AG04450 (cell line): Measurements from ENCODE around the gene B4GALT2. TPM values are rescaled to one million over a fixed set of nuclear protein-coding genes. Genes with fewer than 3 reads are reported as not detected.

Experiments used
- CTCF ChIA-PET: fragments of 300-600, 350-600 bp; formaldehyde crosslinking; extraction: SDS; loops from one replicate; lab custom pipeline; 2022; ENCODE audit warnings: antibody characterized with exemption, inconsistent platforms; lab: Charles Lee
- POLR2A ChIA-PET: fragments of 350-600 bp; formaldehyde crosslinking; extraction: SDS; loops from one replicate; lab custom pipeline; 2021; ENCODE audit warnings: antibody characterized with exemption, inconsistent platforms; lab: Yijun Ruan, JAX
- DNase-seq: peaks from one replicate; pipeline ENCODE4 v3.0.0-alpha.2; 2011; ENCODE audit warnings: low read depth, low spot score
- H3K27ac ChIP-seq: one replicate; pipeline ENCODE4 v1.5.1; 2012; ENCODE audit warnings: low read depth, low read length, control low read depth
- H3K27me3 ChIP-seq: one replicate; pipeline ENCODE4 v1.6.0; 2012; ENCODE audit warnings: low read length; ENCODE audit not compliant: control insufficient read depth, insufficient read depth
- H3K4me3 ChIP-seq: 2 replicates; pipeline ENCODE4 v1.5.1; 2011; ENCODE audit warnings: mild to moderate bottlenecking, low read depth, low read length, control low read depth
- H3K9me3 ChIP-seq: 2 replicates; pipeline ENCODE4 v1.5.1; 2012; ENCODE audit warnings: low read length; ENCODE audit not compliant: control insufficient read depth, insufficient read depth
- polyA plus RNA-seq: library from polyadenylated mRNA; depleted of rRNA; stranded (reverse); fragments of >200 nt; gene quantifications from 2 replicates; pipeline ENCODE4 v1.2.3, GENCODE V29; 2011
- TF ChIP-seq, protein P1 (sequence below): IDR thresholded peaks from 2 replicates; pipeline ENCODE4 v1.5.1; 2011; ENCODE audit warnings: low read depth, low read length, control low read depth, inconsistent platforms

B4GALT2 gene
- polyA plus RNA-seq, 1 experiment: 39.0 TPM

DNA sequence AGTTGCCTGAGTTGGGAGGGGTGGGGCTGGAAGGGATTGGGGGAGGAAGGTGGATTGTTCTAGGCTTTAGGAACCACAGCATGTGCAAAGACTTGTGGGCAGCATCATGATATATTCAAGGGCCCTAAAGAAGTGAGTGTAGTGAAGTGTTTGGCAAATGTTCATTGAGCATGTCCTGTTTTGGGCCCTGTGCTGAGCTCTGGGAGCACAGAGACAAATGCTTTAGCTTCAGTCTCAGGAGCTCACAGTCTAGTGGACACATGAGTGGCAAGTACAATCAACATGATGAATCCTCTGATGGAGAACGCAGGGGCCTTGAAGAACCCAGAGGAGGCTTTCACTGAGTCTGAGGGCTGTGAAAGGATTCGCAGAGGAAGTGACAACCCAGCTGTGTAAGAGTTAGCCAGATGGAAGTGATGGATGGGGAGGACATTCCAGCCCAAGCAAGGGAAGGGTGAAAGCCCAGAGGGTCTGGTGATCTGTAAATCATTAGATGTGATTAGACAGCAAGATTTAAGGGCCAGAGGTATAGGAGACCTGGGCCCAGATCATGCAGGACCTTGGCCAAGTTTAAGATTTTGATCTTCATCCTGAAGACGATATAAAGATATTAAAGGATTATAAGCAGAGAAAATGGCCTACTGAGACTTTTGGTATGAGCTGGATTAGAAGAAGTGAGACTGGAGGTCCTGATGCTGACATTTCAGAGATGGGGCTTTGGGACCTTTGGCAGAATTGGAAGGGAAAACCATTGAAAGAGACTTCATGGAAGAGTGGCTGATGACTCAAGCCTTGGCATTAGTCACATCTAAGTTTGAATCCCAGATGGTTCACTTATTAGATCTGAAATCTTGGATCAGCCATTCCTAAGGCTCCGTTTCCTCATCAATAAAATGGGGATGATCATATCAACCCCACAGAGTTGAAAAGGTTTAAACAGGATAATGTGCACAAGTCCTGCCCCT lies 27.7 kb upstream of the B4GALT2 start:
- Histone ChIP-seq H3K4me3 (no peak overlapping the region), H3K27me3 (no peaks in the 10 kb centered on the region), H3K27ac (no peak overlapping the region), H3K9me3 (no peaks in the 10 kb centered on the region; the same call in 1 of the 2 replicates)
- ChIA-PET CTCF (interaction anchor here (1.0 to 1.4 kb wide), 2 partner anchors 17 to 188 kb away, joined by 4 to 10 read pairs; partner anchors contain the start of gene ARTN), POLR2A (no interaction called here)
- TF ChIP-seq, protein P1, sequence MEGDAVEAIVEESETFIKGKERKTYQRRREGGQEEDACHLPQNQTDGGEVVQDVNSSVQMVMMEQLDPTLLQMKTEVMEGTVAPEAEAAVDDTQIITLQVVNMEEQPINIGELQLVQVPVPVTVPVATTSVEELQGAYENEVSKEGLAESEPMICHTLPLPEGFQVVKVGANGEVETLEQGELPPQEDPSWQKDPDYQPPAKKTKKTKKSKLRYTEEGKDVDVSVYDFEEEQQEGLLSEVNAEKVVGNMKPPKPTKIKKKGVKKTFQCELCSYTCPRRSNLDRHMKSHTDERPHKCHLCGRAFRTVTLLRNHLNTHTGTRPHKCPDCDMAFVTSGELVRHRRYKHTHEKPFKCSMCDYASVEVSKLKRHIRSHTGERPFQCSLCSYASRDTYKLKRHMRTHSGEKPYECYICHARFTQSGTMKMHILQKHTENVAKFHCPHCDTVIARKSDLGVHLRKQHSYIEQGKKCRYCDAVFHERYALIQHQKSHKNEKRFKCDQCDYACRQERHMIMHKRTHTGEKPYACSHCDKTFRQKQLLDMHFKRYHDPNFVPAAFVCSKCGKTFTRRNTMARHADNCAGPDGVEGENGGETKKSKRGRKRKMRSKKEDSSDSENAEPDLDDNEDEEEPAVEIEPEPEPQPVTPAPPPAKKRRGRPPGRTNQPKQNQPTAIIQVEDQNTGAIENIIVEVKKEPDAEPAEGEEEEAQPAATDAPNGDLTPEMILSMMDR: no peak
- no peak for DNase-seq

DNA sequence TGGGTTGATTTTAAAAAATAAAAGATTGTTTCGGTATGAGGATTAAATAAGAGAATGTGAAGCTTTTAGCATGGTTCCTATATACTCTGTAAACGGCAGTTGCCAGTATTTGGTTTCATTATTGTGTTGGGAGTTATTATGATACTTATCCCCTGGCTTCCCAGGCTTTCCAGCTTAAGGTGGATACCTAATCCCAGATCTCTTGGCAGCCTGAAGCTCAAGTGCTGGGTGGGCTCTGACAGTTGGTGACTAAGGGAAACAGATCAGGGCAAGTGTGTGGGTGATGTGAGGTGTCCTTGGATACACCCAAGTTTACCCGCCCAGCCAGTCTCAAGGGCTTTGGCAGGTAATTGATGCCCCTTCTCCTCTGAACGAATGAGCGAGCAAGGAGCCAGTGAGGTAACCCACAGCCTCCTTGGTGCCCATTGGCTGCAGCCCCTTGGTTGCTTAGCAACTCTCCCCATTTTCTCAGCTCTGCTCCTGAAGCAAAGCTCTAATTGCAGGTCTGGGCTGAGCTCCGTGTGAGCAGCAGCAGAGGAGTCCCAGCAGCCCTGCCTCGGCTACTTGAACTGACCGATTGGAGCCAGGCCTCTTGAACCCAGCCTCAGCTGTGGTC lies 26.2 kb upstream of the B4GALT2 start:
- ChIA-PET CTCF (interaction anchor here (1.0 to 1.2 kb wide), 2 partner anchors 19 to 189 kb away, joined by 3 read pairs; partner anchors contain the start of gene ARTN), POLR2A (interaction anchor here (0.5 kb wide), 1 partner anchor 408 kb away, joined by 5 read pairs; no protein-coding TSS in a partner anchor)
- H3K27me3 ChIP-seq: no peaks in the 10 kb centered on the region
- no peak for DNase-seq
- TF ChIP-seq, protein P1: no peak
- H3K27ac ChIP-seq: no peak overlapping the region
- no peak overlapping the region for H3K4me3 ChIP-seq
- H3K9me3 ChIP-seq: no peaks in the 10 kb centered on the region

DNA sequence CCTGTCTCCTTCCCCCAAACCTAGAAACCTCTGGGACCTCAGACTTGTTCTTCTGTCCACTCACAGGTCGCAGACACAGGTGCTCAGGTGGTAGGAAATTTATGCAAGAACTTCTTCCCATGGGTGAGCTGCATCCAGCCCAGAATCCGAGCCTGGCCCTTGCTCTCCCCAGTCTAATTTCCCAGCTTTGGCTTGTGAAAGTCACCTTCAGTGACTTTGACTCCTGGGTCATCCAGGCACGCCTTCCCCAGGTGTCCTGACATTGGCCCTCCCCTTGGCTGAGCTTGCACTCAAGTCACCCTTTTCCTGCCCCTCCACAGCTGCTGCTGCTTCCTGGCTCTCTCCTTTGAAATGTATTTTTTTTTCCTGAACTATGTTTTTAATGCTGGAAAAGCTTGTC lies 25.6 kb upstream of the B4GALT2 start:
- no peak for DNase-seq
- TF ChIP-seq, protein P1: no peak
- POLR2A ChIA-PET: interaction anchor here (0.5 kb wide), 1 partner anchor 407 kb away, joined by 5 read pairs; no protein-coding TSS in a partner anchor
- no peaks in the 10 kb centered on the region for H3K9me3 ChIP-seq
- H3K4me3 ChIP-seq: no peak overlapping the region
- CTCF ChIA-PET: interaction anchor here (1.0 to 1.2 kb wide), 3 partner anchors 18 to 190 kb away, joined by 3 to 4 read pairs (median 3); partner anchors contain the start of gene ARTN
- no peak overlapping the region for H3K27ac ChIP-seq
- no peaks in the 10 kb centered on the region for H3K27me3 ChIP-seq

DNA sequence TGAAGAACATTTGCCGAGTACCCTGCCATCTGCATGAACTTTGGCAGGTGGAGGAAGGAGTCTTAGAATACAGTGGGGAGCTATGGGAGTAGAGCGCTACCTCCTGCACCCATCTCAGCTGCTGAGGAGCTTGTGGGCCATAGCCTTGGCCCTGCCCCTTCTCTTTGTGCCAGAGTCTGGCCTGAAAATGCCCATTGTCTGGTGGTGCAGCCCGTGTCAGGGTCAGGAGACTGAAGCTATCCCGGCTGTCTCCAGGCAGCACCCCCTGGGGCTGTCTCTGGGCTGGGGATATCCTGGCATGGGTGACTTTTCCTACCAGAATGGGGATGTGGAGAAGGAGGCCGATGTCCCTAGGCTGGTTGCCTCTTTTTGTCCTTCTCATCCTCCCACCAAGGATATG lies 25.0 kb upstream of the B4GALT2 start:
- POLR2A ChIA-PET: no interaction called here
- CTCF ChIA-PET: interaction anchor here (1.0 to 1.2 kb wide), 3 partner anchors 19 to 191 kb away, joined by 3 to 4 read pairs (median 3); partner anchors contain the start of gene ARTN
- Histone ChIP-seq H3K27ac (no peak overlapping the region), H3K9me3 (no peaks in the 10 kb centered on the region), H3K4me3 (no peak overlapping the region), H3K27me3 (no peaks in the 10 kb centered on the region)
- TF ChIP-seq, protein P1: no peak
- DNase-seq: no peak
